ENCODE results near the gene OR51B4.

OR51B4 gene

DNA sequence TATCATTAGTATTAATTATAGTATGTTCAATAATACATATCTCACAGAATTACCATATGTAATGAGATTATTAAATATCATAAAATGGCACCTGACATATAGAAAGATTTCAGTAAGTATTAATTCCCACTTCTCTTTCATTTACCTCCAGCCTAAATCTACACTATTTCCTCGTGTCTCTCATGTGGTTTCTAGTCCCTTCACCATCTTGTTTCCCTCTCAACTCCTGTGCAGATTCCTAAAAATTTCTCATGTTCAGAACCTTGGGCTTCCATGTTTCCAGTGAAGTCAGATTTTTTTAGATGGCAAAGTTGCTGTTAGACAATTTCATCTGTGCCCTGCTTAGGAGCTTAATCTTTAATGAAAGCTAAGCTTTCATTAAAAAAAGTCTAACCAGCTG, 17.9 kb downstream of the OR51B4 start:
- no peak overlapping the region for H3K4me3 ChIP-seq (ENCODE audit: low read depth, low read length)
- TF ChIP-seq, protein P1, sequence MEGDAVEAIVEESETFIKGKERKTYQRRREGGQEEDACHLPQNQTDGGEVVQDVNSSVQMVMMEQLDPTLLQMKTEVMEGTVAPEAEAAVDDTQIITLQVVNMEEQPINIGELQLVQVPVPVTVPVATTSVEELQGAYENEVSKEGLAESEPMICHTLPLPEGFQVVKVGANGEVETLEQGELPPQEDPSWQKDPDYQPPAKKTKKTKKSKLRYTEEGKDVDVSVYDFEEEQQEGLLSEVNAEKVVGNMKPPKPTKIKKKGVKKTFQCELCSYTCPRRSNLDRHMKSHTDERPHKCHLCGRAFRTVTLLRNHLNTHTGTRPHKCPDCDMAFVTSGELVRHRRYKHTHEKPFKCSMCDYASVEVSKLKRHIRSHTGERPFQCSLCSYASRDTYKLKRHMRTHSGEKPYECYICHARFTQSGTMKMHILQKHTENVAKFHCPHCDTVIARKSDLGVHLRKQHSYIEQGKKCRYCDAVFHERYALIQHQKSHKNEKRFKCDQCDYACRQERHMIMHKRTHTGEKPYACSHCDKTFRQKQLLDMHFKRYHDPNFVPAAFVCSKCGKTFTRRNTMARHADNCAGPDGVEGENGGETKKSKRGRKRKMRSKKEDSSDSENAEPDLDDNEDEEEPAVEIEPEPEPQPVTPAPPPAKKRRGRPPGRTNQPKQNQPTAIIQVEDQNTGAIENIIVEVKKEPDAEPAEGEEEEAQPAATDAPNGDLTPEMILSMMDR (IDR thresholded peaks at IDR 0.05; ENCODE audit: insufficient read depth, low read length, missing control alignments): no peak
- ChIA-PET CTCF (no interaction called here), POLR2A (no interaction called here)
- no peak for DNase-seq (ENCODE audit: low read depth, low spot score)

DNA sequence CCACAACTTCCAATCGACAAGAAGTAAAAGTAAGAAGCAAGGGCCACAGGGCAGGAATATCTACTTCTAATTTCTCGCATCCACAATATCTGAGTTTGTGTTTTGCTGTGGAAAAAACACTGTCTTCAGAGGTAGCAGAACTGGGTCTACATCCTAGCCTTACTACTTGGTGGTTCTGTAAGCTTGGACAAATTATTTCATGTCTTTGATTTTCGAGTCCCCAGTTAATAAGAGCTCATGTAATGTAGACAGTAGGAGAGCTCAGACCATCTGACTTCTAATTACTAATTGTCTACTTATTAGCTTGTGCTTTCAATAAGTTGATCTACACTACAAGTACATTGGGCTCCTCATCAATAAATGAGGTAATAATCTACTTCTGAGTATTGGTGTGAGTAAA, 18.7 kb downstream of the OR51B4 start:
- no peak for DNase-seq (ENCODE audit: low read depth, low spot score)
- CTCF ChIA-PET: no interaction called here
- no peak overlapping the region for H3K4me3 ChIP-seq (ENCODE audit: low read depth, low read length)
- POLR2A ChIA-PET: interaction anchor here (0.6 kb wide), 1 partner anchor 46 kb away, joined by 3 read pairs; no protein-coding TSS in a partner anchor
- TF ChIP-seq, protein P1 (IDR thresholded peaks at IDR 0.05; ENCODE audit: insufficient read depth, low read length, missing control alignments): no peak

DNA sequence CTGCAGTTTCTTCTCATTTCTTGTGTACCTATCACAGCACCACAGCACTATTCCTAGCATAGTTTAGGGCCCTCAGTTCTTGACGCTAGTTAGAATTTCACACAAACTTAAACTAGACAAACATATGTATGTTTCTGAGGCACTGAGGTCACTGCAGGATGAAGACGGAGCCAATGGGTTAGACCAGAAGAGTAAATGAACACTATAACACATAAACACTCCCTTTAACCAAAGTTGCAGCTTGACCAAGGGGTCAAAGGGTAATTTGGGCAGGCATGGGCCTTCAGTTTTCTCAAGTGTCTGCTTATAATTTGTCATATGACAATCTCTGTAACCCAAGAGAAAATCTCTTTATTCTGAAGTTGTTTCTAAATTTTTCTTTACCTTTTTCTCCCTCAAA, 19.1 kb downstream of the OR51B4 start:
- H3K4me3 ChIP-seq (ENCODE audit: low read depth, low read length): no peak overlapping the region
- TF ChIP-seq, protein P1 (IDR thresholded peaks at IDR 0.05; ENCODE audit: insufficient read depth, low read length, missing control alignments): no peak
- CTCF ChIA-PET: interaction anchor here (1.2 to 1.5 kb wide), 2 partner anchors 8 to 21 kb away, joined by 3 to 6 read pairs; no protein-coding TSS in a partner anchor
- POLR2A ChIA-PET: no interaction called here
- no peak for DNase-seq (ENCODE audit: low read depth, low spot score)

DNA sequence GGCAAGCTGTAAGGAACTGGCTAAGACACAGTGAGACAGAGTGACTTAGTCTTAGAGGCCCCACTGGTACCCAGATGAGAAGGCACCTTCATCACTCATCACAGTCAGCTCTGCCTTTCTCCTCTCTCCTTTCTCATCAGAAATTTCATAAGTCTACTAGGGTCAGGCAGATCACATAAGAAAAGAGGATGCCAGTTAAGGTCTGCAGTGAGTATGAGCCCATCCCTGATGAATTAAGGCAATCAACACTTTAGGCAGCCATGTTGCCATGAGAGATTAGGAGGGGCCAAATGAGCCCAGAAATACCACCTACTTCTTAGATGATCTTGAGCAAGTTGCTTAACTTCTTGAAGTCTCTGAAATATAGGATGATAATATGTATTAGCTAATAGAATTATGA, 20.1 kb downstream of the OR51B4 start:
- CTCF ChIA-PET: interaction anchor here (1.2 to 1.5 kb wide), 3 partner anchors 8 to 22 kb away, joined by 3 to 6 read pairs (median 5); no protein-coding TSS in a partner anchor
- no peak overlapping the region for H3K4me3 ChIP-seq (ENCODE audit: low read depth, low read length)
- POLR2A ChIA-PET: interaction anchor here (1.6 kb wide), 1 partner anchor 8 kb away, joined by 12 read pairs; no protein-coding TSS in a partner anchor

DNA sequence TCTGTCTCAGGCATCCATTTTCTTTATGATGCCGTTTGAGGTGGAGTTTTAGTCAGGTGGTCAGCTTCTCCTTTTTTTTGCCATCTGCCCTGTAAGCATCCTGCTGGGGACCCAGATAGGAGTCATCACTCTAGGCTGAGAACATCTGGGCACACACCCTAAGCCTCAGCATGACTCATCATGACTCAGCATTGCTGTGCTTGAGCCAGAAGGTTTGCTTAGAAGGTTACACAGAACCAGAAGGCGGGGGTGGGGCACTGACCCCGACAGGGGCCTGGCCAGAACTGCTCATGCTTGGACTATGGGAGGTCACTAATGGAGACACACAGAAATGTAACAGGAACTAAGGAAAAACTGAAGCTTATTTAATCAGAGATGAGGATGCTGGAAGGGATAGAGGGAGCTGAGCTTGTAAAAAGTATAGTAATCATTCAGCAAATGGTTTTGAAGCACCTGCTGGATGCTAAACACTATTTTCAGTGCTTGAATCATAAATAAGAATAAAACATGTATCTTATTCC, 21.1 kb downstream of the OR51B4 start:
- ChIA-PET CTCF (interaction anchor here (0.6 to 1.4 kb wide), 4 partner anchors 9 to 12 kb away, joined by 3 to 5 read pairs (median 3); no protein-coding TSS in a partner anchor), POLR2A (interaction anchor here (0.7 to 1.6 kb wide), 2 partner anchors 9 to 84 kb away, joined by 3 to 12 read pairs; no protein-coding TSS in a partner anchor)
- DNase-seq (ENCODE audit: low read depth, low spot score): peak; percentile 85

More for the DNA sequence above, 20.1 kb downstream of the OR51B4 start:
- DNase-seq (ENCODE audit: low read depth, low spot score): no peak
- TF ChIP-seq, protein P1 (IDR thresholded peaks at IDR 0.05; ENCODE audit: insufficient read depth, low read length, missing control alignments): no peak

DNA sequence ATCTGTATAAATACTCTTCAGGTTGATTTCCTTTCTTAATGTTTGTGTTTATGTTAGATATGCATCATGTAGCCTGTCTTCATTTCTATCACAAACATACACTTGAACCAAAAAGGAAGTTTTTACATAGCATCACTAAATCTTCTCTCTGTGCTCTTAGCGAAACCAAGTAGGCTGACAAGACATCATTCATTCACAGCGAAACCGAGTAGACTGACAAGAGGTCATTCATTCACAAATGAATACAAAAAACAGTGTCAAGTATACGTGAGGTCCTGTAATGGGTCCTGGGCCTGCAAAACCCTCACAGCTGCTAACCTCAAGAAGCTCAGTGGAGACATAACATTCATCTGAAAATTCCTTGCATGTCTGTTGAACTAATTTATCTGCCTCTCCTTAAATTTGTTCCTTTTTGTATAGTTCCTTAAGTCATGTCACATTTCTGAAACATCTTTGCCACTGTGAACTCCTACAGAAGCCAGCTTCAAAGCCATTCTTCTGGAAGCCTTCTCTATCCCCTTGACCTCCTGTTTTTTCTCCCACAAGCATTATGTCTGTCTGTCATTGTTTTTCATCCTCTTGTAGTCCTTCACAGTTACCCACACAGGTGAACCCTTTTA, 22.2 kb downstream of the OR51B4 start:
- TF ChIP-seq, protein P1 (IDR thresholded peaks at IDR 0.05; ENCODE audit: insufficient read depth, low read length, missing control alignments): no peak
- POLR2A ChIA-PET: interaction anchor here (0.7 kb wide), 1 partner anchor 29 kb away, joined by 3 read pairs; no protein-coding TSS in a partner anchor
- no peak for DNase-seq (ENCODE audit: low read depth, low spot score)
- H3K4me3 ChIP-seq (ENCODE audit: low read depth, low read length): no peak overlapping the region
- CTCF ChIA-PET: interaction anchor here (0.9 to 2.3 kb wide), 3 partner anchors 10 to 11 kb away, joined by 3 to 10 read pairs (median 3); no protein-coding TSS in a partner anchor

More for the DNA sequence above, 21.1 kb downstream of the OR51B4 start:
- H3K4me3 ChIP-seq (ENCODE audit: low read depth, low read length): no peak overlapping the region
- TF ChIP-seq, protein P1 (IDR thresholded peaks at IDR 0.05; ENCODE audit: insufficient read depth, low read length, missing control alignments): no peak
